Aorta (tissue), 5 donors: ENCODE results near the gene IFT27. TPM values are rescaled to one million over a fixed set of nuclear protein-coding genes. Genes with fewer than 3 reads are reported as not detected.

Experiments
- ATAC-seq: fragments of 200-7000 bp; cut with Tn5 transposase; one replicate; pipeline ENCODE4 v1.9.1; 2022; ENCODE audit warnings: moderate library complexity; ENCODE audit not compliant: low FRiP score
- DNase-seq, 2 donors: peaks; one replicate each; pipeline ENCODE4 v3.0.0-alpha.2; 2020
- H3K27ac ChIP-seq, 2 donors: one replicate each; pipeline ENCODE4 v1.5.1; 2013; ENCODE audit warnings: low read length in 2 of 2, mild to moderate bottlenecking in 2 of 2, moderate library complexity in 2 of 2, control low read depth in 1 of 2, inconsistent platforms in 1 of 2, low read depth in 1 of 2
- H3K27me3 ChIP-seq, 2 donors: one replicate each; pipeline ENCODE4 v1.6.1; 2013; ENCODE audit warnings: control low read depth in 1 of 2, low read length in 1 of 2, mild to moderate bottlenecking in 1 of 2, moderate library complexity in 1 of 2; ENCODE audit not compliant: insufficient read depth in 2 of 2, control insufficient read depth in 1 of 2
- H3K36me3 ChIP-seq, 2 donors: one replicate each; pipeline ENCODE4 v1.6.1; 2013; ENCODE audit warnings: control low read depth in 1 of 2, low read length in 1 of 2, mild to moderate bottlenecking in 1 of 2; ENCODE audit not compliant: insufficient read depth in 2 of 2, control insufficient read depth in 1 of 2
- H3K4me1 ChIP-seq, 2 donors: one replicate each; pipeline ENCODE4 v1.6.1; 2013; ENCODE audit warnings: low read length in 2 of 2, control low read depth in 1 of 2, mild to moderate bottlenecking in 1 of 2, moderate library complexity in 1 of 2; ENCODE audit not compliant: insufficient read depth in 2 of 2, control insufficient read depth in 1 of 2
- H3K4me3 ChIP-seq, 2 donors: one replicate each; pipeline ENCODE4 v1.5.1; 2013; ENCODE audit warnings: low read length in 2 of 2, control low read depth in 1 of 2, mild to moderate bottlenecking in 1 of 2
- H3K9me3 ChIP-seq: one replicate; pipeline ENCODE4 v1.6.1; 2013; ENCODE audit warnings: mild to moderate bottlenecking, low read length; ENCODE audit not compliant: control insufficient read depth
- WGBS, 2 donors: extraction: QIAGEN DNeasy Blood & Tissue Kit; methylation state at CpG; one replicate each; pipeline ENCODE4 v1.1.7; 2013; 5-methylcytosine and 5-hydroxymethylcytosine counted together
- intact Hi-C, 2 donors: fragments of 100-400 bp; cut with DNase I; formaldehyde crosslinking; loops; one replicate each; pipeline versions ENCODE4 v1.14.2 to v1.15.0; 2022
- polyA plus RNA-seq, 2 donors: library from polyadenylated mRNA; stranded (reverse); fragments of 200-250 nt; gene quantifications; one replicate each; pipeline ENCODE4 v1.2.3, GENCODE V29; 2013
- total RNA-seq, 2 donors: library from RNA; stranded (reverse); fragmentation: NEBNext Ultra II Directional; extraction: Animal tissue kit (Norgen Biotek cat#: 25700); gene quantifications; one replicate each; pipeline ENCODE4 v1.2.1, GENCODE V29; 2021
- donor health status: healthy with polysubstance abuse.
- donor health status: Bipolar disorder and iron deficiency.
- donor health status: DM: no; HTN: no; CAD: no.
- donor health status: DM: no; HTN: no; CAD: no.
- donor health status: DM: yes; HTN: yes; CAD: no.

IFT27 gene
- total and polyA plus RNA-seq, 4 donors, result 9.5 to 27.4 (median 19.7) TPM

DNA sequence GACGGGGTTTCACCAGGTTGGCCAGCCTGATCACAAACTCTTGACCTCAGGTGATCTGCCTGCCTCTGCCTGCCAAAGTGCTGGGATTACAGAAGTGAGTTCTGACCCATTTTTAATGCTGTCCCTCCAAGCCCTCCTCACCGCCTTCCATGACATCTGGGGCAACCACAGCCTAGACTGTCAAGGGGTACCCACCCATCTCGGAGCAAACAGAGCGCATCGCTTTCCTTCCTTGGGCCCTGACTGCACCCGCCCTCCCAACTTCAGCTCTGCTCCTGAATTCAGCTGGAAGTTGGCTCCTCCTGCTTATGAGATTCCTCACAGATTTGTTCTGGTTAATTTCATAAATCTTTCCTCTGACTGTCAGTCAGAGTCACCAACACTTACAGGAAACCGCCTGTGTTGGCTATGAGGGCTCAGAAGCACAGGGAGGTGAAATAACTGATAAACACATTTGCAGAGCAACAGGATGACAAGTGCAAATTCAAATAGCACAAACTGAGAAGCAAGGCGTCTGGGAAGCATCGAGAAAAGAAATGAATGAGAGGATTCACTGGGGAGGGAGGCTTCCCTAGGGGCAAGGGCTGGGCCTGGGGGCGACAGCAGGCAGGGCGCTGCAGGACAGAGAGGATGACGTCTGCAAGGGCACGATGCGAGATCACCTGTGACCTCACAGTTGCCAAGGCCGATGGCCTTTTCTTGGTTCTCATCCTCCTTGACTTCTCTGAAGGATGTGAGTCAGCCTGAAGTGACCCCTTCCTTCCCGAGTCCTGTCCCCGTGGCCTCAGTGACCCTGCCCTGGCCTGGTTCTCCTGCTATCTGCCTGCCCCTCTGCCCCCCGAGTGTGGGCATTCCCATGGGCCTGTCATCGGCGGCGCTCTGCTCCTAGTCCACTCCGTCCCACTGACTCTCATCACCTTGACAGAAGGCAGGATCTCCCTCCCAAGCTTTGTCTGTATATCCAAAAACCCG lies 6.1 kb downstream of the IFT27 start:
- WGBS, 2 donors, result 80 to 88% methylated on average over 23 of the region's 23 CpGs
- Histone ChIP-seq H3K4me1 (peaks cover 0 to under 1% of the 10 kb centered on the region in 2 donors), H3K27ac (no peak overlapping the region), H3K27me3 (no peaks in the 10 kb centered on the region), H3K9me3 (no peaks in the 10 kb centered on the region), H3K36me3 (no peaks in the 10 kb centered on the region), H3K4me3 (no peak overlapping the region)
- no peak for ATAC-seq
- DNase-seq, result peak in 1 of 2 donors; percentile 9
- intact Hi-C loops, result no loop called here

GRCh38 chr22:36768616-36769015 lies 7.3 kb downstream of the IFT27 start:
- H3K4me1 ChIP-seq, result no peaks in the 10 kb centered on the region
- no peaks in the 10 kb centered on the region for H3K9me3 ChIP-seq
- no peak overlapping the region for H3K27ac ChIP-seq
- whole genome bisulfite sequencing, 2 donors, result 92 to 94% methylated on average over 13 of the region's 13 CpGs
- no peaks in the 10 kb centered on the region for H3K36me3 ChIP-seq
- ATAC-seq, result no peak
- no peaks in the 10 kb centered on the region for H3K27me3 ChIP-seq
- no peak overlapping the region for H3K4me3 ChIP-seq
- no peak for DNase-seq
- intact Hi-C loops, result no loop called here

DNA sequence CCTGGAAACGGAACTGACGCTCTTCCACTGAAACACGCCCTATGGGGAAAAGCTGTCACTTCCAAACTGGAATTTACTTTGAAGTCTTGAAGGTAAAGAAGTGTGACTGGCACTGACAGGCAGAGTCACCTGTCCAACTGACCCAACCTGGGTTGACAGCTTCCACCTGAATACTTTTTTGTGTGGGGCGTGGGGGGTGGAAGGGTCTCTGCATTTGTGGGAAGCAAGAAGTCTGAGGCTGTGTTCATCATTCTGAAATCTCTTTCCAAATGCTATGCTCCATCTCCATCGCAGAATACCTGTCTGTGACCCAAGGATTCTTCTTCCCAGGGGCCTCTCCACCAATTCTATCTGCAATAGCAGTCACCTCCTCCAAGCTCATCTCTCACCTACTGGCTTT lies 7.8 kb downstream of the IFT27 start:
- WGBS, 2 donors, result 93 to 95% methylated on average over 5 of the region's 5 CpGs
- no peaks in the 10 kb centered on the region for H3K4me1 ChIP-seq
- ATAC-seq, result no peak
- no peak overlapping the region for H3K4me3 ChIP-seq
- H3K27me3 ChIP-seq, result no peaks in the 10 kb centered on the region
- H3K36me3 ChIP-seq, result no peaks in the 10 kb centered on the region
- H3K27ac ChIP-seq, result no peak overlapping the region
- H3K9me3 ChIP-seq, result no peaks in the 10 kb centered on the region
- no peak for DNase-seq
- intact Hi-C loops, result no loop called here

- no peak overlapping the region for H3K4me3 ChIP-seq
- intact Hi-C loops, result no loop called here
- no peaks in the 10 kb centered on the region for H3K36me3 ChIP-seq
- ATAC-seq, result no peak
- H3K27ac ChIP-seq, result no peak overlapping the region
- no peaks in the 10 kb centered on the region for H3K27me3 ChIP-seq
- H3K9me3 ChIP-seq, result no peaks in the 10 kb centered on the region
- WGBS, 2 donors, result 90 to 91% methylated on average over 10 of the region's 10 CpGs
- peak in 1 of 2 donors; percentile 15 for DNase-seq
- no peaks in the 10 kb centered on the region for H3K4me1 ChIP-seq
These were observed 8.7 kb downstream of the IFT27 start for GRCh38 chr22:36767035-36767775.

- DNase-seq (peak in 1 of 2 donors; percentile 5), ATAC-seq (peak; percentile 37)
- no peak overlapping the region for H3K27ac ChIP-seq
- intact Hi-C loops, result no loop called here
- no peaks in the 10 kb centered on the region for H3K9me3 ChIP-seq
- no peaks in the 10 kb centered on the region for H3K36me3 ChIP-seq
- WGBS, 2 donors, result 78 to 80% methylated on average over 11 of the region's 11 CpGs
- no peaks in the 10 kb centered on the region for H3K27me3 ChIP-seq
- H3K4me1 ChIP-seq, result no peaks in the 10 kb centered on the region
- no peak overlapping the region for H3K4me3 ChIP-seq
These were observed 9.9 kb downstream of the IFT27 start for GRCh38 chr22:36765943-36766450.

DNA sequence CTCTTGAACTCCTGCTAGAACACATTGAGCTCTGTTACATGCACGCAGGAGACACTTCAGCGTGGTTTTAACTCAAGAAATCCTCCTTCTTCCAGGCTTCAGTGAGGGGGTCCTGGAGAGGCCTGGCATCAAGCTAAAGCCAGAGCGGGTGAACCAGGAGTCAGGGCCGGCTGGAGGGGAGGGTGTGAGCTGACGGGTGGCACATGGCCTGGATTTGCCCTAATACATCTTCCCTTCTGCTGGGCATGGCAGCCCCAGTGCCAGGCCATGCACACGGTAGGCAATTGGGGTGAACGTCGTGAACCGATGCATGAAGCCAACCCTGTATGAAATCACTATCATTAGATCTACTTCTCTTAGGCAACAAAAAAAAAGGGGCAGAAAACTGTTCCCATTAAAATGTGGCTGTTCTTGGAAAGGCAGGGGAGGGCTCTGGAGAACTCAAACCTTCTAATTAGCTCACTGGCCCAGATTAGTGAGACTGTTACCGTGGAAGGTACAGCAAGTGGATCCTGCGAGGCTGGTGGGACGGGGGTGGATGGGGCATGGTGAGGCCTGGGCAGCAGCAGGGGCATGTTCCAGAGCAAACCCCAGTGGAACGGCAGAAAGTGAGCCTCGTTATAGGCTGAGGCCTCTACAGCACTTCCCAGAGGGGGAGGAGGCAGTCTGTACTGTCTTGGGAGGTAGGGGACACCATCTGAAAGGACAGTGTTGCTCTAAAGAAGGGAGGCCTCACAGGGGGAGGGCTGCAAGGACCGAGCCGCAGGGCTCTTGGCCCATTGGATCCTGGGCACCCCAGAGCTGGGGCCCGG lies 10.6 kb downstream of the IFT27 start:
- ATAC-seq, result no peak
- WGBS, 2 donors, result 92 to 93% methylated on average over 17 of the region's 17 CpGs
- H3K27me3 ChIP-seq, result no peaks in the 10 kb centered on the region
- H3K36me3 ChIP-seq, result no peaks in the 10 kb centered on the region
- intact Hi-C loops, result no loop called here
- peak in 1 of 2 donors; percentile 19 for DNase-seq
- no peak overlapping the region for H3K4me3 ChIP-seq
- no peaks in the 10 kb centered on the region for H3K4me1 ChIP-seq
- no peaks in the 10 kb centered on the region for H3K9me3 ChIP-seq
- H3K27ac ChIP-seq, result no peak overlapping the region

GRCh38 chr22:36764641-36765040 lies 11.3 kb downstream of the IFT27 start:
- Histone ChIP-seq H3K4me1 (no peaks in the 10 kb centered on the region), H3K27ac (no peak overlapping the region), H3K27me3 (no peaks in the 10 kb centered on the region), H3K4me3 (no peak overlapping the region), H3K36me3 (no peaks in the 10 kb centered on the region), H3K9me3 (no peaks in the 10 kb centered on the region)
- intact Hi-C loops, result no loop called here
- WGBS, 2 donors, result 95% methylated on average over 6 of the region's 6 CpGs
- no peak for ATAC-seq
- peak in 1 of 2 donors; percentile 22 for DNase-seq

- intact Hi-C loops, result no loop called here
- WGBS, 2 donors, result 90% methylated on average over 9 of the region's 9 CpGs
These were observed 11.9 kb downstream of the IFT27 start for GRCh38 chr22:36764060-36764459.

More at GRCh38 chr22:36764060-36764459, 11.9 kb downstream of the IFT27 start:
- no peak for DNase-seq
- H3K4me3 ChIP-seq, result no peak overlapping the region
- H3K27ac ChIP-seq, result no peak overlapping the region
- no peaks in the 10 kb centered on the region for H3K9me3 ChIP-seq
- H3K27me3 ChIP-seq, result no peaks in the 10 kb centered on the region
- H3K4me1 ChIP-seq, result no peaks in the 10 kb centered on the region
- H3K36me3 ChIP-seq, result no peaks in the 10 kb centered on the region
- ATAC-seq, result no peak
